ENCODE results near the gene CEACAM1.

- TF ChIP-seq CTCF (conservative IDR thresholded peaks at IDR 0.05 in 1 of 2, IDR thresholded peaks at IDR 0.05 in 1 of 2; ENCODE audit: low read depth in 1 of 2, low read length in 2 of 2) (no peak), EZH2 (IDR thresholded peaks at IDR 0.05; ENCODE audit: low read length, missing control alignments) (no peak)
These were observed 32.6 kb downstream of the CEACAM1 start for GRCh38 chr19:42495663-42496062.

All from fibroblast of lung (primary cell).